K562 (cell line): ENCODE measurements around the gene ZNF468. TPM values are rescaled to one million over a fixed set of nuclear protein-coding genes. Genes with fewer than 3 reads are reported as not detected.

Source experiments
- ATAC-seq: fragments of 200-7000 bp; cut with Tn5 transposase; 3 replicates; pipeline ENCODE4 v1.9.1; 2020; ENCODE audit warnings: moderate library complexity
- BruUV-seq: library from RNA; stranded (reverse); fragments of 400-500 nt; replicated peaks from 2 replicates; lab custom pipeline; 2021; lab: Mats Ljungman, UMichigan
- CTCF ChIA-PET: fragments of 300-600 bp; formaldehyde crosslinking; extraction: SDS; loops from one replicate; lab custom pipeline; 2021; ENCODE audit warnings: low intra/inter-chr PET ratio; lab: Yijun Ruan, JAX
- POLR2A ChIA-PET: fragments of 300-600, 350-650 bp; sonication (Branson Sonifier 250); formaldehyde crosslinking; extraction: SDS; loops from one replicate; lab custom pipeline; 2021; ENCODE audit warnings: antibody characterized with exemption, inconsistent platforms; lab: Yijun Ruan, JAX
- DNase-seq, 4 experiments: peaks; one replicate each; pipeline versions ENCODE4 v3.0.0 to v3.0.0-alpha.2; 2011 to 2018; ENCODE audit warnings: low spot score in 3 of 4, mixed read lengths in 3 of 4; ENCODE audit errors: extremely low read depth in 1 of 4
- FAIRE-seq: peaks from 2 replicates; lab custom pipeline; 2011; peaks lifted over from hg19 to GRCh38; lab: Jason Lieb, UNC
- H2AFZ ChIP-seq: 2 replicates; pipeline ENCODE4 v1.6.0; 2011; ENCODE audit warnings: low read depth, low read length, control low read depth, inconsistent platforms
- H3K27ac ChIP-seq: fragments of 200-600 bp; 3 replicates; pipeline ENCODE4 v1.8.0; 2011; ENCODE audit warnings: low read depth, mild to moderate bottlenecking, control low read depth, inconsistent platforms, low read length, moderate library complexity, mixed read lengths; ENCODE audit errors: extremely low read depth
- H3K27me3 ChIP-seq, 2 experiments: fragments of 300-600 bp in 1 of 2; 2 replicates in 1 of 2; 3 replicates in 1 of 2; pipeline versions ENCODE4 v1.6.0 to v1.8.0; 2011; ENCODE audit warnings: inconsistent platforms in 2 of 2, low read length in 2 of 2, mild to moderate bottlenecking in 1 of 2, mixed read lengths in 1 of 2, moderate library complexity in 1 of 2; ENCODE audit not compliant: control insufficient read depth in 2 of 2, insufficient read depth in 2 of 2
- H3K36me3 ChIP-seq: fragments of 300-600 bp; 3 replicates; pipeline ENCODE4 v1.8.0; 2011; ENCODE audit warnings: mild to moderate bottlenecking, low read length, inconsistent platforms; ENCODE audit not compliant: control insufficient read depth, insufficient read depth
- H3K4me1 ChIP-seq, 2 experiments: fragments of 200-600 bp in 1 of 2; replicated peaks in 1 of 2; 2 replicates in 1 of 2; 3 replicates in 1 of 2; pipeline versions ENCODE4 v1.5.1 to v1.8.0; 2011; ENCODE audit warnings: inconsistent platforms in 2 of 2, low read length in 2 of 2, mild to moderate bottlenecking in 1 of 2, mixed read lengths in 1 of 2, moderate library complexity in 1 of 2; ENCODE audit not compliant: control insufficient read depth in 2 of 2, insufficient read depth in 2 of 2
- H3K4me2 ChIP-seq: 2 replicates; pipeline ENCODE4 v1.6.1; 2011; ENCODE audit warnings: low read length, control low read depth, inconsistent platforms, mixed read lengths; ENCODE audit not compliant: insufficient read depth
- H3K4me3 ChIP-seq: fragments of 200-600 bp; sonication (generic), shearing (Covaris generic); 2 replicates; pipeline ENCODE4 v1.5.1; 2016; ENCODE audit warnings: control low read depth, inconsistent platforms
- H3K79me2 ChIP-seq: fragments of 200-600 bp; 3 replicates; pipeline ENCODE4 v1.8.0; 2011; ENCODE audit warnings: low read length, inconsistent platforms; ENCODE audit not compliant: control insufficient read depth, insufficient read depth
- H3K9ac ChIP-seq, 2 experiments: 2 replicates each; pipeline versions ENCODE4 v1.6.0 to v1.6.1; 2011; ENCODE audit warnings: low read depth in 2 of 2, low read length in 2 of 2, control low read depth in 1 of 2, inconsistent platforms in 1 of 2, mild to moderate bottlenecking in 1 of 2, mixed read lengths in 1 of 2; ENCODE audit not compliant: insufficient read depth in 1 of 2
- H3K9me1 ChIP-seq: one replicate; pipeline ENCODE4 v1.6.0; 2011; ENCODE audit warnings: inconsistent platforms, mild to moderate bottlenecking, low read length, moderate library complexity; ENCODE audit not compliant: control insufficient read depth, insufficient read depth
- H3K9me3 ChIP-seq: replicated peaks from 2 replicates; pipeline ENCODE4 v1.5.1; 2011; ENCODE audit warnings: low read depth, low read length, inconsistent platforms; ENCODE audit not compliant: control insufficient read depth, insufficient read depth
- H4K20me1 ChIP-seq: replicated peaks from 2 replicates; pipeline ENCODE4 v1.6.1; 2011; ENCODE audit warnings: low read length, inconsistent platforms, mixed read lengths; ENCODE audit not compliant: control insufficient read depth, insufficient read depth
- BRD4 ChIP-seq: fragments of 200-600 bp; sonication (generic); IDR thresholded peaks from 2 replicates; pipeline ENCODE4 v1.6.1; 2017; ENCODE audit warnings: inconsistent platforms
- CEBPB ChIP-seq: fragments of 450-650 bp; IDR thresholded peaks from 2 replicates; pipeline ENCODE4 v1.6.1; 2016; ENCODE audit warnings: missing genetic modification characterization, missing compliant biosample characterization
- CHCHD3 ChIP-seq: fragments of 250-450 bp; sonication (Bioruptor Pico); IDR thresholded peaks from 2 replicates; pipeline ENCODE4 v2.1.2; 2022; ENCODE audit warnings: mild to moderate bottlenecking
- CSDE1 ChIP-seq, 2 experiments: fragments of 450-650 bp; IDR thresholded peaks; 2 replicates each; pipeline ENCODE4 v1.6.1; 2016; ENCODE audit warnings: mild to moderate bottlenecking in 1 of 2
- GABPB2 ChIP-seq: fragments of 250-450 bp; sonication (Bioruptor Pico); conservative IDR thresholded peaks from 2 replicates; pipeline ENCODE4 v1.5.1; 2021; ENCODE audit warnings: mild to moderate bottlenecking
- KLF6 ChIP-seq: fragments of 250-450 bp; sonication (Bioruptor Pico); IDR thresholded peaks from 2 replicates; pipeline ENCODE4 v1.4.0; 2020; ENCODE audit warnings: mild to moderate bottlenecking, moderate library complexity, borderline replicate concordance
- RBM22 ChIP-seq: fragments of 200-400 bp; formaldehyde crosslinking; IDR thresholded peaks from 2 replicates; pipeline ENCODE4 v1.6.1; 2018; ENCODE audit warnings: low read length, low read depth; ENCODE audit not compliant: poor library complexity, severe bottlenecking
- RBM39 ChIP-seq: fragments of 200-400 bp; formaldehyde crosslinking; optimal IDR thresholded peaks from 2 replicates; pipeline ENCODE3; 2018; ENCODE audit warnings: low read depth, low read length
- STAT5A ChIP-seq: IDR thresholded peaks from 2 replicates; pipeline ENCODE4 v1.6.1; 2012; ENCODE audit warnings: low read length, inconsistent platforms, borderline replicate concordance
- WGBS: fragments of 100-300 bp; shearing (Covaris generic); methylation state at CpG from one replicate; pipeline ENCODE4 v1.1.6; 2016; ENCODE audit warnings: low coverage, mixed read lengths; ENCODE audit not compliant: insufficient coverage; ENCODE audit errors: missing lambda C conversion rate; 5-methylcytosine and 5-hydroxymethylcytosine counted together
- in situ Hi-C: fragments of 300-500 bp; cut with MboI; formaldehyde crosslinking; loops from 4 replicates; pipeline ENCODE4 v1.15.0; 2018; ENCODE audit warnings: inconsistent platforms, mixed read lengths
- intact Hi-C: fragments of 100-400 bp; cut with micrococcal nuclease; formaldehyde crosslinking; loops from 2 replicates; pipeline ENCODE4 v1.14.2; 2022
- polyA plus RNA-seq, 8 experiments: library from polyadenylated mRNA; depleted of rRNA in 4 of 8; stranded (reverse) in 5 of 8; unstranded in 3 of 8; fragments of >200 nt; fragmentation: Nextera tagmentation in 2 of 8; fragmentation: Illumina TruSeq in 1 of 8; extraction: Ambion mirVana in 2 of 8; extraction: Trizol in 1 of 8; gene quantifications; 2 replicates each; pipeline versions ENCODE4 v1.2.1 to v1.2.3, GENCODE V29; 2011 to 2014; ENCODE audit warnings: inconsistent platforms in 1 of 8, missing spikeins in 1 of 8
- total RNA-seq, 7 experiments: library from RNA; depleted of rRNA in 6 of 7; stranded (reverse); fragments of >200 nt in 6 of 7; fragmentation: Illumina TruSeq in 2 of 7; extraction: Trizol in 2 of 7; gene quantifications; 2 replicates each; pipeline versions ENCODE4 v1.2.1 to v1.2.3, GENCODE V29; 2011 to 2021; ENCODE audit warnings: low replicate concordance in 1 of 7
- TF ChIP-seq, protein P1 (sequence below): sonication (generic); formaldehyde crosslinking; IDR thresholded peaks from 2 replicates; pipeline ENCODE4 v1.8.0; 2022; ENCODE audit warnings: mild to moderate bottlenecking, missing genetic modification reagents

ZNF468 gene
- total and polyA plus RNA-seq, 9 of the 15 experiments (the other 6 are each of a cell fraction or from before 2014, with no cell fraction given): 15.9 to 36.2 (median 23.2) TPM

DNA sequence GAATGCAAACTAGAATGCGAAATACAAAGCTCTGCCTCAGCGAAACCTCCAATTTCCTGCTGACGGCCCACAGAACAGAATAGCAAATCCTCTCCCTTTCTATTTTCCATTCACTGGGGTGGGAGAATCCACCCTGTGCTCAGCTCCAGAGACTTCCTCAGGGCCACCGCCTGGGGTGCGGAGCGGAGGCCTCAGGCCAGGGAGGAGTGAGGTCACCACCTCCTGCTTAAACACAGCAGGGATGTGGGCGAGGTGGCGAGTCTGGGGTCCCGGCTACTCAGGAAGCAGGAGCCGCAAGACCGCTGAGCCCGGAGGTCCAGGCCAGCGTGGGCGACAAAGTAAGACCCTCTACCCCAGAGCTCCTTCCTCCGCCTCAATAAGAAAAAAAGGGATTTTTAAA, 40.7 kb upstream of the ZNF468 start:
- H3K9ac ChIP-seq: no peak overlapping the region
- no peaks in the 10 kb centered on the region for H3K9me3 ChIP-seq
- WGBS: 83% methylated on average over 12 of the region's 15 CpGs
- H3K79me2 ChIP-seq: peaks cover 43% of the 10 kb centered on the region
- POLR2A ChIA-PET: no interaction called here
- no peaks in the 10 kb centered on the region for H4K20me1 ChIP-seq
- H3K9me1 ChIP-seq: no peaks in the 10 kb centered on the region
- no peak for FAIRE-seq
- H3K4me3 ChIP-seq: no peak overlapping the region
- H2AFZ ChIP-seq: peak overlapping the region; percentile 80
- intact Hi-C loops (loop anchor here (5.0 kb wide), 1 partner anchor 39 kb away; no protein-coding TSS in a partner anchor), in situ Hi-C loops (no loop called here)
- no peaks in the 10 kb centered on the region for H3K27me3 ChIP-seq
- peaks cover 0 to 21% of the 10 kb centered on the region in 2 experiments; a peak in 4 of 5 replicates for H3K4me1 ChIP-seq
- ATAC-seq: no peak
- H3K36me3 ChIP-seq: peaks cover 25% of the 10 kb centered on the region; the same call in 1 of the 3 replicates
- no peak for DNase-seq
- no peak for TF ChIP-seq GABPB2 (CRISPR knock-in tag)
- TF ChIP-seq BRD4: no peak
- no peak for TF ChIP-seq RBM39
- no peak for TF ChIP-seq RBM22
- TF ChIP-seq, protein P1, sequence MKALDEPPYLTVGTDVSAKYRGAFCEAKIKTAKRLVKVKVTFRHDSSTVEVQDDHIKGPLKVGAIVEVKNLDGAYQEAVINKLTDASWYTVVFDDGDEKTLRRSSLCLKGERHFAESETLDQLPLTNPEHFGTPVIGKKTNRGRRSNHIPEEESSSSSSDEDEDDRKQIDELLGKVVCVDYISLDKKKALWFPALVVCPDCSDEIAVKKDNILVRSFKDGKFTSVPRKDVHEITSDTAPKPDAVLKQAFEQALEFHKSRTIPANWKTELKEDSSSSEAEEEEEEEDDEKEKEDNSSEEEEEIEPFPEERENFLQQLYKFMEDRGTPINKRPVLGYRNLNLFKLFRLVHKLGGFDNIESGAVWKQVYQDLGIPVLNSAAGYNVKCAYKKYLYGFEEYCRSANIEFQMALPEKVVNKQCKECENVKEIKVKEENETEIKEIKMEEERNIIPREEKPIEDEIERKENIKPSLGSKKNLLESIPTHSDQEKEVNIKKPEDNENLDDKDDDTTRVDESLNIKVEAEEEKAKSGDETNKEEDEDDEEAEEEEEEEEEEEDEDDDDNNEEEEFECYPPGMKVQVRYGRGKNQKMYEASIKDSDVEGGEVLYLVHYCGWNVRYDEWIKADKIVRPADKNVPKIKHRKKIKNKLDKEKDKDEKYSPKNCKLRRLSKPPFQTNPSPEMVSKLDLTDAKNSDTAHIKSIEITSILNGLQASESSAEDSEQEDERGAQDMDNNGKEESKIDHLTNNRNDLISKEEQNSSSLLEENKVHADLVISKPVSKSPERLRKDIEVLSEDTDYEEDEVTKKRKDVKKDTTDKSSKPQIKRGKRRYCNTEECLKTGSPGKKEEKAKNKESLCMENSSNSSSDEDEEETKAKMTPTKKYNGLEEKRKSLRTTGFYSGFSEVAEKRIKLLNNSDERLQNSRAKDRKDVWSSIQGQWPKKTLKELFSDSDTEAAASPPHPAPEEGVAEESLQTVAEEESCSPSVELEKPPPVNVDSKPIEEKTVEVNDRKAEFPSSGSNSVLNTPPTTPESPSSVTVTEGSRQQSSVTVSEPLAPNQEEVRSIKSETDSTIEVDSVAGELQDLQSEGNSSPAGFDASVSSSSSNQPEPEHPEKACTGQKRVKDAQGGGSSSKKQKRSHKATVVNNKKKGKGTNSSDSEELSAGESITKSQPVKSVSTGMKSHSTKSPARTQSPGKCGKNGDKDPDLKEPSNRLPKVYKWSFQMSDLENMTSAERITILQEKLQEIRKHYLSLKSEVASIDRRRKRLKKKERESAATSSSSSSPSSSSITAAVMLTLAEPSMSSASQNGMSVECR (CRISPR knock-in tag): no peak
- no peak for TF ChIP-seq CEBPB (tag)
- no peak for TF ChIP-seq CHCHD3 (CRISPR knock-in tag)
- no peak for TF ChIP-seq KLF6
- no peak for TF ChIP-seq STAT5A
- TF ChIP-seq CSDE1 (IDR thresholded peaks at IDR 0.05): no peak
- BruUV-seq: TSS peak; percentile 91
- CTCF ChIA-PET: no interaction called here
- H3K27ac ChIP-seq: no peak overlapping the region
- peak overlapping the region; percentile 86; the same call in 1 of the 2 replicates for H3K4me2 ChIP-seq
